Type B pancreatic cell (in vitro differentiated cells): Measurements from ENCODE around the gene FAHD1. TPM values are rescaled to one million over a fixed set of nuclear protein-coding genes. Genes with fewer than 3 reads are reported as not detected.

Source experiments
- DNase-seq: peaks from one replicate; pipeline ENCODE4 v3.0.0; 2021; ENCODE audit warnings: mixed read lengths; ENCODE audit not compliant: unreplicated experiment; ENCODE audit errors: extremely low spot score
- H3K27ac Mint-ChIP-seq: 2 replicates; pipeline ENCODE4 v1.8.0; 2021; ENCODE audit warnings: mild to moderate bottlenecking, mixed read lengths
- H3K27me3 Mint-ChIP-seq: 2 replicates; pipeline ENCODE4 v1.8.0; 2021; ENCODE audit warnings: mixed read lengths
- H3K36me3 Mint-ChIP-seq: 2 replicates; pipeline ENCODE4 v1.8.0; 2021; ENCODE audit warnings: mixed read lengths
- H3K4me1 Mint-ChIP-seq: one replicate; pipeline ENCODE4 v1.8.0; 2021; ENCODE audit warnings: mixed read lengths; ENCODE audit not compliant: unreplicated experiment
- H3K4me3 Mint-ChIP-seq: 2 replicates; pipeline ENCODE4 v1.8.0; 2021; ENCODE audit warnings: mild to moderate bottlenecking, mixed read lengths
- H3K9me3 Mint-ChIP-seq: 2 replicates; pipeline ENCODE4 v1.8.0; 2021; ENCODE audit warnings: mixed read lengths
- long read RNA-seq: library from polyadenylated mRNA; unstranded; transcript quantifications from one replicate; pipeline ENCODE4 v2.0.0, GENCODE V29; 2020
- total RNA-seq: library from RNA; stranded (reverse); gene quantifications from 2 replicates; pipeline ENCODE4 v1.2.1, GENCODE V29; 2021; ENCODE audit warnings: low replicate concordance
- TF ChIP-seq, protein P1 (sequence below): fragments of 200-600 bp; sonication (generic); conservative IDR thresholded peaks from 2 replicates; pipeline ENCODE4 v1.5.0; 2021; ENCODE audit warnings: antibody characterized with exemption, mild to moderate bottlenecking

FAHD1 gene
- total RNA-seq, result 33.2 and 41.1 TPM in 2 replicates
- long read RNA-seq, transcript FAHD1-203 (1 exons, 1,974 nt), result major isoform, 117 of 124 reads
- long read RNA-seq, partial matches to known transcripts, result 0 of 124 reads
- long read RNA-seq, other reads (novel, unspliced or antisense), result 1 of 124 reads

DNA sequence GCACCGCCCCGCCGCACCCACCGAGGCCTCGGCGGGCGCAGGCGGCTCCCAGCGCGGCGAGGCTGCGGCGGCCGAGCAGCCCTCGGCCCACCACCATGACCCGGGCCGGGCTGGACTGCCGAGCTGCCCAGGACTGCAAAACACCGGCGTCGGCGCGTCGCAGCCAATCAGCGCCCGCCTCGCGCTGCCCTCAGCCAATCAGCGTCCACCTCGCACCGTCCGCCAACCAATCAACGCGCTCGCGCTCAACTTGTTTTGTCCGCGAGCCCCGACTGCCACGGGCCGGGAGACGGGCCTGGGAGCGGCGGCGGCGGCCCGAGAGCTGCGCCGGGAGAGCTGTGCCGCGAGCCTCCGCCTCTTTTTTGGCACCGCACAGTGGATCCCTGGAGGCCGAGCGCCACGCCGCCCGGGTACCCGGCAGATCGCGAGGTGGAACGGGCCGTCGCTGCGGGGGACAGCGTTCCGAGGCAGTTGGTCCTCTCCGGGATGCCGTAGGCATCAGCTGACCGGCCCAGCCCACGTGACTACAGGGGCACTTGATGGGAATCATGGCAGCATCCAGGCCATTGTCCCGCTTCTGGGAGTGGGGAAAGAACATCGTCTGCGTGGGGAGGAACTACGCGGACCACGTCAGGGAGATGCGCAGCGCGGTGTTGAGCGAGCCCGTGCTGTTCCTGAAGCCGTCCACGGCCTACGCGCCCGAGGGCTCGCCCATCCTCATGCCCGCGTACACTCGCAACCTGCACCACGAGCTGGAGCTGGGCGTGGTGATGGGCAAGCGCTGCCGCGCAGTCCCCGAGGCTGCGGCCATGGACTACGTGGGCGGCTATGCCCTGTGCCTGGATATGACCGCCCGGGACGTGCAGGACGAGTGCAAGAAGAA, at the start of gene FAHD1, which contains the start of gene HAGH:
Gene FAHD1, plus strand, starts transcription at position 516 of the 883 bp plus-strand sequence. Its CDS starts 33 bp downstream, at position 549.
Gene HAGH, minus strand, starts transcription at position 135 of the 883 bp plus-strand sequence. Its CDS starts 38 bp downstream, at position 97.
- no peaks in the 10 kb centered on the region for H3K27me3 Mint-ChIP-seq
- peaks cover 5% of the 10 kb centered on the region for H3K36me3 Mint-ChIP-seq
- H3K9me3 Mint-ChIP-seq, result no peaks in the 10 kb centered on the region
- peak within 1 kb of the TSS; percentile 90 for H3K27ac Mint-ChIP-seq
- peaks cover 16% of the 10 kb centered on the region for H3K4me1 Mint-ChIP-seq
- peak within 1 kb of the TSS; percentile 96 for H3K4me3 Mint-ChIP-seq
- DNase-seq, result peak; percentile 96
- TF ChIP-seq, protein P1, sequence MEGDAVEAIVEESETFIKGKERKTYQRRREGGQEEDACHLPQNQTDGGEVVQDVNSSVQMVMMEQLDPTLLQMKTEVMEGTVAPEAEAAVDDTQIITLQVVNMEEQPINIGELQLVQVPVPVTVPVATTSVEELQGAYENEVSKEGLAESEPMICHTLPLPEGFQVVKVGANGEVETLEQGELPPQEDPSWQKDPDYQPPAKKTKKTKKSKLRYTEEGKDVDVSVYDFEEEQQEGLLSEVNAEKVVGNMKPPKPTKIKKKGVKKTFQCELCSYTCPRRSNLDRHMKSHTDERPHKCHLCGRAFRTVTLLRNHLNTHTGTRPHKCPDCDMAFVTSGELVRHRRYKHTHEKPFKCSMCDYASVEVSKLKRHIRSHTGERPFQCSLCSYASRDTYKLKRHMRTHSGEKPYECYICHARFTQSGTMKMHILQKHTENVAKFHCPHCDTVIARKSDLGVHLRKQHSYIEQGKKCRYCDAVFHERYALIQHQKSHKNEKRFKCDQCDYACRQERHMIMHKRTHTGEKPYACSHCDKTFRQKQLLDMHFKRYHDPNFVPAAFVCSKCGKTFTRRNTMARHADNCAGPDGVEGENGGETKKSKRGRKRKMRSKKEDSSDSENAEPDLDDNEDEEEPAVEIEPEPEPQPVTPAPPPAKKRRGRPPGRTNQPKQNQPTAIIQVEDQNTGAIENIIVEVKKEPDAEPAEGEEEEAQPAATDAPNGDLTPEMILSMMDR, result no peak

DNA sequence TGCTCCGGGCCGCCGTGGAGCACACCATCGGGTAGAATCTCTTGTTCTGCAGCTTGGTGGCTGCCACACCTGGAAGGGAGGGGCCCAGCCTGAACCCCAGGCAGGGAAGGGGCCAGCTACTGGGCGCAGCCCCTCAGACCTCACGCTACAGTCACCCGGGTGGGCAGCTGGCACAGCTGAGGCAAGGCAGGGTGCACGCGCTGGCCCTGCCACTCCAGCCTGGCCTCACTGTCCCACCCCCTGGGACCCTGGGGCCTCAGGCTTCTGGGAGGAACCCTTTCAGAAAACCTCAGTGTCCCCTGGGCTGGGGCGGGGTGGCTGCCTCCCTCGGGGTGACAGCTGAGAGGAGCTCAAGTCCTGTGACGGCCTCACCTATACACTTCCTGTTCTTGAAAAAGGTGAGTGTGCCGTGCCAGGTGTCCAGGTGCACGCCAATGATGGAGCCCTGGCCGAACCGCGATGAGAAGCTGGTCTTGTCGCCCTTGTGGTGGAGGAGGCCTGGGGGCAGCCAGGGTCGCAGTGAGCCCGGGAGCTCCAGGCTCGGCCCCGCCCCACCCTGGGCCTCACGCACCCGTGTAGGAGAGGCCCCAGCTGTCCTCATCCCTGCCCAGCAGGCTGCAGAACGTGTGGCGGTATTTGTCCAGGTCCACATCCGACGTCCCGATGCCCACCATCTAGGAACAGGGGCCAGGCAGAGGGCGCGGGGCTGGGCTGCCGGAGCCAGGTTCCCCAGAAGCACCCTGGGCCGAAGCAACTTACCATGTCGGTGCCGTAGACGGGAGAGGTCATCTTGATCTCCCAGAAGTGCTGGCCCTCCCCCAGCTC, 49.4 kb upstream of the FAHD1 start:
- no peaks in the 10 kb centered on the region for H3K27me3 Mint-ChIP-seq
- H3K4me3 Mint-ChIP-seq, result peak overlapping the region; percentile 25
- DNase-seq, result no peak
- peaks cover 10% of the 10 kb centered on the region for H3K4me1 Mint-ChIP-seq
- TF ChIP-seq, protein P1, result no peak
- no peaks in the 10 kb centered on the region for H3K9me3 Mint-ChIP-seq
- no peak overlapping the region for H3K27ac Mint-ChIP-seq
- H3K36me3 Mint-ChIP-seq, result no peaks in the 10 kb centered on the region

DNA sequence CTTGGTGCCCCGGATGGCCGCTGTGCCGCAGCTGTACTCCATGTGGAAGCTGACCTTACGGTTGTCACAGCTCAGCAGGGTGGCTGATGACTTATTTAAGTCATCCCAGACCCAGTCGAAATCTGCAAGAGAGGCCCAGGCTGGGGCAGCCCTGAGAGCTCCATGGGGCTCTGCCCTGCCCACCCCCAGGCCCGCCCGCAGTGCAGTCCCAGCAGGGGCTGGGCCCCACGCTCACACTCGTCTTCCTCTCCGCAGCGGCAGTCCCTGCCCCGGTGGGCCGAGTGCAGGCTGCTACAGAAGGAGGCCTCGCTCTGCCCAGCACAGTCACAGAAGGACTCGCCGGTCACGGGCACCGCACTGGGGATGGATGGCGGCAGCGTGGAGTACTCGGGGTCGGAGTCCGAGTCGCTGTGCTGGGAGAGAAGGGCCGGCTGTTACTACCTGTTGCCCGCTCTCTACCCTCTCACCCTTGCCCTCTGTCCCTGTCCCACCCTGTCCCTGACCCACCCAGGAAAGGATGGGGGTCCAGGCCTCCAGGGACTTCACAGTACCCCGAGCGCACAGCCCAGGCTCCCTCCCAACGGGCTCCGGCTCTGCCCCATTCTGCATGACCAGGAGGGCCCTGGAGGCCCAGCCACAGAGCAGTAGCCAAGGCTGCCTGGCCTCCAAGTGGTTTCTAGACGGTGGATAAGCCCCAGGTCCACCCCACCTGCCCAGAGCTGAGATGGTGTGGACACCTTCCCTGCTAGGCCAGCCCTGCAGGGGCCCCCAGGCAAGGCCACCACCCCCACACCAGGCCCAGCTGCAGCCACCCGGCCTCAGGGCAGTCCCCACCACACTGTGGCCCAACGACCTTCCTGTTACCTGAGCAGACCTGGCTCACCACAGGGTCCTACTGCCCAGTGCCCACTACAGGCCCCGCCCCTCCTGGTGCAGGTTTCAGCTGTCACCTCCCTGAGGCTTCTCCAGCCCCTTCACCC, 48.5 kb upstream of the FAHD1 start:
- no peak for DNase-seq
- peak overlapping the region; percentile 44 for H3K4me3 Mint-ChIP-seq
- H3K9me3 Mint-ChIP-seq, result no peaks in the 10 kb centered on the region
- H3K36me3 Mint-ChIP-seq, result peaks cover 3% of the 10 kb centered on the region
- no peaks in the 10 kb centered on the region for H3K27me3 Mint-ChIP-seq
- TF ChIP-seq, protein P1, result no peak
- peak overlapping the region; percentile 67 for H3K27ac Mint-ChIP-seq
- peaks cover 14% of the 10 kb centered on the region for H3K4me1 Mint-ChIP-seq

DNA sequence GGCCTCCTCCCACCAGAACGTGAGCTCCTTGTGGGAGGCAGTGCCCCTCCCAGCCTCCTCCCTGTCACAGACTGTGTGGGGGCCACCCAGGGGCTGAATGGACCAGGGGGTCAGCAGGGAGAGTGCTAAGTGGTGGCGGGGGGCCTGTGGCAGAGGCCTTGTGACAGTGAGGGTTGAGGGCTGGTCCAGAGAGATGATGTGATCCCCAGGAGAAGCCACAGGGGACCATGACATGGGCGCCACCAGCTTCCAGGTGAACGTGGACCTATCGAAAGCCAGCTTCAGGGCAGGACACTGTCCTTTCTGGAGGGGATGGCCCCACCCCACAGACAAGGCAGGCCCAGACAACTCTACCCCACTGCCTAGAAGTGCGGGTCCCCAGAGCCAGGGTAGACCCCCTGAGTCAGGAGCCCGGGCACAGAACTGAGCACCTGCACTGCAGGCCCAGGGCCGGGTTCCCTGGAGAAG, 47.7 kb upstream of the FAHD1 start:
- TF ChIP-seq, protein P1, result no peak
- H3K27ac Mint-ChIP-seq, result peak overlapping the region; percentile 67
- H3K4me1 Mint-ChIP-seq, result peaks cover 14% of the 10 kb centered on the region
- DNase-seq, result no peak
- peak overlapping the region; percentile 44 for H3K4me3 Mint-ChIP-seq
- H3K9me3 Mint-ChIP-seq, result no peaks in the 10 kb centered on the region
- peaks cover 3% of the 10 kb centered on the region for H3K36me3 Mint-ChIP-seq
- no peaks in the 10 kb centered on the region for H3K27me3 Mint-ChIP-seq
